Activated T-helper 2 cell treated with anti-CD3 and anti-CD28 coated beads, Interferon-gamma antibody, Interleukin-2, Interleukin-4, amounts not matched to agents 10 μg/mL and 5 μg/mL and 100 μg/mL, durations not matched to agents 14 hours and 24 hours and 36 hours (primary cell): ENCODE results near the gene RAE1. TPM values are rescaled to one million over a fixed set of nuclear protein-coding genes. Genes with fewer than 3 reads are reported as not detected.

ENCODE experiments used
- DNase-seq: peaks from one replicate; pipeline ENCODE4 v3.0.0; 2021; ENCODE audit warnings: low spot score
- H3K27ac Mint-ChIP-seq: one replicate; pipeline ENCODE4 v1.8.0; 2021; ENCODE audit warnings: mixed read lengths
- H3K27me3 Mint-ChIP-seq: one replicate; pipeline ENCODE4 v1.8.0; 2021; ENCODE audit warnings: low read depth, mixed read lengths
- H3K36me3 Mint-ChIP-seq: one replicate; pipeline ENCODE4 v1.8.0; 2021; ENCODE audit warnings: low read depth, mixed read lengths
- H3K4me1 Mint-ChIP-seq: one replicate; pipeline ENCODE4 v1.8.0; 2021; ENCODE audit warnings: low read depth, mixed read lengths
- H3K4me3 Mint-ChIP-seq: one replicate; pipeline ENCODE4 v1.8.0; 2021; ENCODE audit warnings: low read depth, mild to moderate bottlenecking, moderate library complexity, mixed read lengths
- H3K9me3 Mint-ChIP-seq: one replicate; pipeline ENCODE4 v1.8.0; 2021; ENCODE audit warnings: mixed read lengths
- intact Hi-C: fragments of 100-400 bp; cut with micrococcal nuclease; formaldehyde crosslinking; loops from one replicate; pipeline ENCODE4 v1.15.1; 2023
- total RNA-seq: library from RNA; stranded (reverse); gene quantifications from 2 replicates; pipeline ENCODE4 v1.2.3, GENCODE V29; 2022

Gene RAE1
- total RNA-seq, 1 donor from 2014 or later: 48.1 TPM

- H3K4me1 Mint-ChIP-seq: peaks cover 2% of the 10 kb centered on the region
- H3K27ac Mint-ChIP-seq: no peak overlapping the region
- no peak for DNase-seq
- H3K4me3 Mint-ChIP-seq: no peak overlapping the region
- intact Hi-C loops: no loop called here
- H3K27me3 Mint-ChIP-seq: no peaks in the 10 kb centered on the region
- no peaks in the 10 kb centered on the region for H3K9me3 Mint-ChIP-seq
- peaks cover 33% of the 10 kb centered on the region for H3K36me3 Mint-ChIP-seq
Measured at GRCh38 chr20:57361517-57361916, 10.5 kb downstream of the RAE1 start.

- intact Hi-C loops: no loop called here
- H3K4me1 Mint-ChIP-seq: peaks cover 2% of the 10 kb centered on the region
- H3K27me3 Mint-ChIP-seq: no peaks in the 10 kb centered on the region
- H3K36me3 Mint-ChIP-seq: peaks cover 52% of the 10 kb centered on the region
- no peak overlapping the region for H3K27ac Mint-ChIP-seq
- H3K4me3 Mint-ChIP-seq: no peak overlapping the region
- no peak for DNase-seq
- H3K9me3 Mint-ChIP-seq: no peaks in the 10 kb centered on the region
Measured at GRCh38 chr20:57364451-57364850, 13.4 kb downstream of the RAE1 start.

- H3K27ac Mint-ChIP-seq: no peak overlapping the region
- no peaks in the 10 kb centered on the region for H3K27me3 Mint-ChIP-seq
- H3K4me3 Mint-ChIP-seq: no peak overlapping the region
- H3K9me3 Mint-ChIP-seq: no peaks in the 10 kb centered on the region
- no peak for DNase-seq
- intact Hi-C loops: no loop called here
- peaks cover 84% of the 10 kb centered on the region for H3K36me3 Mint-ChIP-seq
- peaks cover 17% of the 10 kb centered on the region for H3K4me1 Mint-ChIP-seq
Measured at GRCh38 chr20:57369596-57369995, 18.5 kb downstream of the RAE1 start.

GRCh38 chr20:57370316-57370715 lies 19.3 kb downstream of the RAE1 start:
- no peak overlapping the region for H3K27ac Mint-ChIP-seq
- peaks cover 87% of the 10 kb centered on the region for H3K36me3 Mint-ChIP-seq

GRCh38 chr20:57371363-57371762 lies 20.3 kb downstream of the RAE1 start:
- no peaks in the 10 kb centered on the region for H3K9me3 Mint-ChIP-seq
- intact Hi-C loops: no loop called here
- H3K36me3 Mint-ChIP-seq: peaks cover 87% of the 10 kb centered on the region
- no peak for DNase-seq
- peaks cover 20% of the 10 kb centered on the region for H3K4me1 Mint-ChIP-seq
- H3K27ac Mint-ChIP-seq: no peak overlapping the region
- H3K4me3 Mint-ChIP-seq: no peak overlapping the region
- H3K27me3 Mint-ChIP-seq: no peaks in the 10 kb centered on the region

More at GRCh38 chr20:57370316-57370715, 19.3 kb downstream of the RAE1 start:
- no peak for DNase-seq
- Mint-ChIP-seq H3K4me3 (no peak overlapping the region), H3K9me3 (no peaks in the 10 kb centered on the region), H3K27me3 (no peaks in the 10 kb centered on the region), H3K4me1 (peaks cover 17% of the 10 kb centered on the region)
- intact Hi-C loops: no loop called here

- DNase-seq: no peak
- Mint-ChIP-seq H3K27ac (no peak overlapping the region), H3K27me3 (no peaks in the 10 kb centered on the region), H3K4me3 (no peak overlapping the region), H3K9me3 (no peaks in the 10 kb centered on the region), H3K36me3 (peaks cover 89% of the 10 kb centered on the region), H3K4me1 (peaks cover 27% of the 10 kb centered on the region)
- intact Hi-C loops: no loop called here
Measured at GRCh38 chr20:57372157-57372556, 21.1 kb downstream of the RAE1 start.

- no peak overlapping the region for H3K27ac Mint-ChIP-seq
- DNase-seq: no peak
- no peak overlapping the region for H3K4me3 Mint-ChIP-seq
- H3K27me3 Mint-ChIP-seq: no peaks in the 10 kb centered on the region
- peaks cover 92% of the 10 kb centered on the region for H3K36me3 Mint-ChIP-seq
- peaks cover 33% of the 10 kb centered on the region for H3K4me1 Mint-ChIP-seq
- no peaks in the 10 kb centered on the region for H3K9me3 Mint-ChIP-seq
- intact Hi-C loops: no loop called here
Measured at GRCh38 chr20:57372581-57373350, 21.7 kb downstream of the RAE1 start.

GRCh38 chr20:57374343-57374930 lies 23.4 kb downstream of the RAE1 start:
- Mint-ChIP-seq H3K27me3 (no peaks in the 10 kb centered on the region), H3K4me3 (no peak overlapping the region), H3K27ac (peak overlapping the region; percentile 24), H3K9me3 (no peaks in the 10 kb centered on the region), H3K36me3 (peaks cover 95% of the 10 kb centered on the region), H3K4me1 (peaks cover 49% of the 10 kb centered on the region)
- DNase-seq: no peak
- intact Hi-C loops: no loop called here

- intact Hi-C loops: no loop called here
- H3K36me3 Mint-ChIP-seq: peaks cover 95% of the 10 kb centered on the region
- no peak for DNase-seq
- H3K9me3 Mint-ChIP-seq: no peaks in the 10 kb centered on the region
- peaks cover 54% of the 10 kb centered on the region for H3K4me1 Mint-ChIP-seq
- H3K4me3 Mint-ChIP-seq: no peak overlapping the region
- H3K27me3 Mint-ChIP-seq: no peaks in the 10 kb centered on the region
- peak overlapping the region; percentile 11 for H3K27ac Mint-ChIP-seq
Measured at GRCh38 chr20:57374931-57375651, 24.0 kb downstream of the RAE1 start.

- H3K27ac Mint-ChIP-seq: peak overlapping the region; percentile 12
- H3K27me3 Mint-ChIP-seq: no peaks in the 10 kb centered on the region
- intact Hi-C loops: no loop called here
- H3K9me3 Mint-ChIP-seq: no peaks in the 10 kb centered on the region
- H3K4me1 Mint-ChIP-seq: peaks cover 53% of the 10 kb centered on the region
- no peak overlapping the region for H3K4me3 Mint-ChIP-seq
- DNase-seq: no peak
- H3K36me3 Mint-ChIP-seq: peaks cover 94% of the 10 kb centered on the region
Measured at GRCh38 chr20:57375652-57376230, 24.7 kb downstream of the RAE1 start.

- H3K4me3 Mint-ChIP-seq: no peak overlapping the region
- no peaks in the 10 kb centered on the region for H3K9me3 Mint-ChIP-seq
- H3K27ac Mint-ChIP-seq: peak overlapping the region; percentile 69
- intact Hi-C loops: no loop called here
- peaks cover 90% of the 10 kb centered on the region for H3K36me3 Mint-ChIP-seq
- DNase-seq: no peak
- H3K4me1 Mint-ChIP-seq: peaks cover 58% of the 10 kb centered on the region
- H3K27me3 Mint-ChIP-seq: no peaks in the 10 kb centered on the region
Measured at GRCh38 chr20:57377350-57377749, 26.3 kb downstream of the RAE1 start.

- Mint-ChIP-seq H3K27ac (peak overlapping the region; percentile 69), H3K4me1 (peaks cover 64% of the 10 kb centered on the region), H3K27me3 (no peaks in the 10 kb centered on the region), H3K9me3 (no peaks in the 10 kb centered on the region), H3K4me3 (no peak overlapping the region), H3K36me3 (peaks cover 88% of the 10 kb centered on the region)
- DNase-seq: no peak
- intact Hi-C loops: loop anchor here (2.0 kb wide), 1 partner anchor 27 kb away; the partner anchor contains the start of gene RAE1
Measured at GRCh38 chr20:57378107-57378506, 27.1 kb downstream of the RAE1 start.
